ENCODE results near the gene ZFAND3. TPM values are rescaled to one million over a fixed set of nuclear protein-coding genes. Genes with fewer than 3 reads are reported as not detected.

Gene ZFAND3
- total RNA-seq, 2 experiments from 2014 or later, result 34.4 to 37.0 TPM

DNA sequence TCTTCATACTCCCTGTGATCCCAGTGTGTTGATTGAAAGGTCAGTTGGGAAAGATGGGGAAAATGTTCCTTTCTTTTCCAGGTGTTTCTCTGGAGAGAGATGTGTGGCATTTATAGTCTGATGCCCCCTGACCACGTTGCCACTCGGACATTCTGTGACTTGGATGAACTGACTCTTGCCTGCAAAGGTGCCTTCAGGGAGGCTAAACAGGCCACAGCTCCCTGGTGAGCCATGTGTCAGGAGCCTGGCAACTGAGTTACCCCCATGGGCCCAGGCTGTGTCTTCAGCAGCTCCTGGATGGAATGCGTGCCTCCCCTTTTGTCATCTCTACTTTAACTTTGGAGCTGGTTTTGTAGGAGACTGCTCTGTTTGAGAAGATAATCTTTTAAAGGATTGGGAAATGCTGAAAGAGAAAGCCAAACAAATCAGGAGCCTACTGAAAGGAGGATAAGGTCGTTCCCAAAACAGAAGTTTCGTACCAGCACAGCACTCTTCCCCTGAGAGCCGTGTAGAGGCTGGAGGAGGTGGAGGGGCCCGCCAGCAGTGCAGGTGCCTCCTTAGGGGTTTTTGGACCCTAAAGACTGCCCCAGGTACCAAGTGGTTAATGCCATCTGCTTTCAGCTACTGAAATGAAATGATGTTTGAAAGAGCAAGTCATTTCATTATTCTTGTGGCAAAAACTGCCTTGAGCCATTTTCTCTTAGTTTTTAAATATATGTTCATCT is 322.8 kb downstream of the ZFAND3 start:
- H3K36me3 ChIP-seq (ENCODE audit: insufficient read depth, low read length), result peaks cover 6% of the 10 kb centered on the region
- CTCF ChIA-PET, result no interaction called here
- DNase-seq (no peak), ATAC-seq (ENCODE audit: poor library complexity) (no peak)
- H3K4me1 ChIP-seq (ENCODE audit: insufficient read depth, low read length), result no peaks in the 10 kb centered on the region
- H3K27ac ChIP-seq (ENCODE audit: low read depth in 1 of 2, low read length in 2 of 2), result no peak overlapping the region
- POLR2A ChIA-PET, result no interaction called here
- intact Hi-C loops (cut with DNase I, micrococcal nuclease), result no loop called here
- Mint-ChIP-seq H3K4me3 (no peak overlapping the region), H3K27ac (no peak overlapping the region), H3K4me1 (ENCODE audit: low read depth) (peaks cover 9% of the 10 kb centered on the region), H3K27me3 (no peaks in the 10 kb centered on the region), H3K36me3 (ENCODE audit: low read depth) (peaks cover 37% of the 10 kb centered on the region), H3K9me3 (no peaks in the 10 kb centered on the region)
- no peaks in the 10 kb centered on the region for H3K9me3 ChIP-seq (ENCODE audit: control insufficient read depth in 1 of 2, insufficient read depth in 1 of 2, low read length in 2 of 2)
- H3K27me3 ChIP-seq (ENCODE audit: control insufficient read depth in 1 of 2, insufficient read depth in 2 of 2, low read length in 2 of 2), result no peaks in the 10 kb centered on the region
- no peak overlapping the region for H3K4me3 ChIP-seq (ENCODE audit: low read length)
- TF ChIP-seq CTCF (IDR thresholded peaks at IDR 0.05), result no peak

DNA sequence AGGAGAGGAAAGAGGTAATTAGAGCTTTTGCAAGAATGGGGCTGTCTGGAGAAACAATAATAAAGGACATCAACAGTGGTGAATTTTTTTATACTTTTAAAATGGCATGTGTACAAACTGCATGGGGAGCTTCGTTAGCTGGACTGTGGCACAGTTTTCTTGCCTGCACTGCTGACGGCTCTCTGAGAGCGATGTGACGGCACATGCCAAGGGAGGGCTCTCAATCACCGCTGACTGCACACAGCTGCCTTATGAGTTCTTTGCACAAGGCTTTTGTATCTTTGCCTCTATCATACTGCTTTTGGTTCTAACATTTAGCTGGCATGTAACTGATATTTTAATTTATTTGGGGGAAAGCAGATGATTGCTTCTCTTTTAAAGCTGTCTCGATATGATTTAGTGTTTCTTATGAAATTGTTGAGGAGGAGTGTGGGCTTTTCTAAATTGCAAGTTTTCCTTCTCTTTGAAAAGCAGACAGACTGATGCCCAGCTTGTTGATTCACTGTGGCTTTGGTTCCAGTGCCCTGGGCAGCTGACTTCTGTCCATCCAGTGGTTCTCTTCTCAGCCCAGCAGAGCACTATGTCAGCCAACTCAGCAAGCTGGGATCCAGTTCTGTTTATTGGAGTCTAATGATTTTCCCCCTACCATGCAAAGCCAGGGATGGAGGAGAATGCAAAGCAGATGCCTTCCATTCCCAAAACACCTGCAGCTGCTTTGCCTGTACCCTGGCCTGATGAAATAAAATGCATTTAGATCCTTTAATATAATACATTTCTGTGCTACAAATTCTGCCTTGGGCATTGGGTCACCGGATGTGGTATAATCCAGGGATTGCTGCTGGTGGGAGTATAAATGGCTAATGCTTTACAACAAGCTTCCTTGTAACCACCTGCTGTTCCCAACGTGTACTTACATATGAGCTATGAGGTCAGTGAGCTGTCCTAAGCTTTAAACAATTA is 323.9 kb downstream of the ZFAND3 start:
- H3K36me3 Mint-ChIP-seq (ENCODE audit: low read depth), result peaks cover 43% of the 10 kb centered on the region
- Histone ChIP-seq H3K4me3 (ENCODE audit: low read length) (no peak overlapping the region), H3K4me1 (ENCODE audit: insufficient read depth, low read length) (no peaks in the 10 kb centered on the region), H3K9me3 (ENCODE audit: control insufficient read depth in 1 of 2, insufficient read depth in 1 of 2, low read length in 2 of 2) (no peaks in the 10 kb centered on the region), H3K36me3 (ENCODE audit: insufficient read depth, low read length) (peaks cover 11% of the 10 kb centered on the region), H3K27ac (ENCODE audit: low read depth in 1 of 2, low read length in 2 of 2) (no peak overlapping the region), H3K27me3 (ENCODE audit: control insufficient read depth in 1 of 2, insufficient read depth in 2 of 2, low read length in 2 of 2) (no peaks in the 10 kb centered on the region)
- H3K27ac Mint-ChIP-seq, result no peak overlapping the region
- ChIA-PET POLR2A (interaction anchor here (1.2 kb wide), 1 partner anchor 324 kb away, joined by 3 read pairs; the partner anchor contains the start of gene ZFAND3), CTCF (no interaction called here)
- TF ChIP-seq CTCF (IDR thresholded peaks at IDR 0.05), result no peak
- H3K4me1 Mint-ChIP-seq (ENCODE audit: low read depth), result peaks cover 14% of the 10 kb centered on the region
- DNase-seq (no peak), ATAC-seq (ENCODE audit: poor library complexity) (no peak)
- H3K9me3 Mint-ChIP-seq, result no peaks in the 10 kb centered on the region
- no peaks in the 10 kb centered on the region for H3K27me3 Mint-ChIP-seq
- intact Hi-C loops (cut with DNase I, micrococcal nuclease), result no loop called here
- no peak overlapping the region for H3K4me3 Mint-ChIP-seq

- POLR2A ChIA-PET, result interaction anchor here (1.2 kb wide), 1 partner anchor 325 kb away, joined by 3 read pairs; the partner anchor contains the start of gene ZFAND3
- H3K9me3 ChIP-seq (ENCODE audit: control insufficient read depth in 1 of 2, insufficient read depth in 1 of 2, low read length in 2 of 2), result no peaks in the 10 kb centered on the region
- DNase-seq, result no peak
- Mint-ChIP-seq H3K4me1 (ENCODE audit: low read depth) (peaks cover 14% of the 10 kb centered on the region), H3K27me3 (no peaks in the 10 kb centered on the region), H3K36me3 (ENCODE audit: low read depth) (peaks cover 37% of the 10 kb centered on the region), H3K27ac (no peak overlapping the region), H3K9me3 (no peaks in the 10 kb centered on the region), H3K4me3 (no peak overlapping the region)
- ATAC-seq (ENCODE audit: poor library complexity), result no peak
- peaks cover 11% of the 10 kb centered on the region for H3K36me3 ChIP-seq (ENCODE audit: insufficient read depth, low read length)
- H3K27ac ChIP-seq (ENCODE audit: low read depth in 1 of 2, low read length in 2 of 2), result no peak overlapping the region
- CTCF ChIA-PET, result no interaction called here
- no peaks in the 10 kb centered on the region for H3K27me3 ChIP-seq (ENCODE audit: control insufficient read depth in 1 of 2, insufficient read depth in 2 of 2, low read length in 2 of 2)
- H3K4me3 ChIP-seq (ENCODE audit: low read length), result no peak overlapping the region
- H3K4me1 ChIP-seq (ENCODE audit: insufficient read depth, low read length), result no peaks in the 10 kb centered on the region
- TF ChIP-seq CTCF (IDR thresholded peaks at IDR 0.05), result no peak
- intact Hi-C loops (cut with DNase I, micrococcal nuclease), result no loop called here
Observed at GRCh38 chr6:38144365-38144945, 324.9 kb downstream of the ZFAND3 start.
